ENCODE measurements around the gene RSU1. TPM values are rescaled to one million over a fixed set of nuclear protein-coding genes. Genes with fewer than 3 reads are reported as not detected.

RSU1 gene
- total and polyA plus RNA-seq, 2 of the 13 experiments (the other 11 are each of a cell fraction or from before 2014, with no cell fraction given), result 32.3 to 35.1 TPM

DNA sequence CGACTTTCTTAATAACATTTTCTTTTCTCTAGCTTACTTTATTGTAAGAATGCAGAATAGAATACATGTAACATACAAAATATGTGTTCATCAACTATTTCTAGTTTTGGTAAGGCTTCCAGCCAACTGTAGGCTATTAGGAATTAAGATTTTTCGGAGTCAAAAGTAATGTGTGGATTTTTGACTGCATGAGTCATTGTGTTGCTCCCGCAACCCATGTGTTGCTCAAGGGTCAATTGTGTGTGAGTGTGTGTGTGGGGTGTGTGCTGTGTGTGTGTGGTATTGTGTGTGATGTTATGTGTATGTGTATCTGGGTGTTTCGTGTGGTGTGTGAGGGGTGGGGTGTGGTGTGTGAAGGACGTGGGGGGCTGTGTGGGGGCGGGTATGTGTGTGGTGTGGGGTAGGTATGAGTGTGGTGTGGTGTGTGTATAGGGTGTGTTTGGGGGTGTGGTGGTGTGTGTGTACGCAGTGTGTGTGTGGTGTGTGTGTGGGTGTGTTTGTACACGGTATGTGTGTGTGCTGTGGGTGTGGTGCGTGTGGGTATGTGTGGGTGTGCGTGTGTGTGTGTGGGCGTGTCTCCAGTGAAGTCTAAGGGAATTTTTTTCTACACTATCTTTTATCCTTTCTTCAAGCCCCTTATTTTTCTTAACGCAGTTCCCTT lies 60.5 kb downstream of the RSU1 start (continued):
- TF ChIP-seq, protein P1, sequence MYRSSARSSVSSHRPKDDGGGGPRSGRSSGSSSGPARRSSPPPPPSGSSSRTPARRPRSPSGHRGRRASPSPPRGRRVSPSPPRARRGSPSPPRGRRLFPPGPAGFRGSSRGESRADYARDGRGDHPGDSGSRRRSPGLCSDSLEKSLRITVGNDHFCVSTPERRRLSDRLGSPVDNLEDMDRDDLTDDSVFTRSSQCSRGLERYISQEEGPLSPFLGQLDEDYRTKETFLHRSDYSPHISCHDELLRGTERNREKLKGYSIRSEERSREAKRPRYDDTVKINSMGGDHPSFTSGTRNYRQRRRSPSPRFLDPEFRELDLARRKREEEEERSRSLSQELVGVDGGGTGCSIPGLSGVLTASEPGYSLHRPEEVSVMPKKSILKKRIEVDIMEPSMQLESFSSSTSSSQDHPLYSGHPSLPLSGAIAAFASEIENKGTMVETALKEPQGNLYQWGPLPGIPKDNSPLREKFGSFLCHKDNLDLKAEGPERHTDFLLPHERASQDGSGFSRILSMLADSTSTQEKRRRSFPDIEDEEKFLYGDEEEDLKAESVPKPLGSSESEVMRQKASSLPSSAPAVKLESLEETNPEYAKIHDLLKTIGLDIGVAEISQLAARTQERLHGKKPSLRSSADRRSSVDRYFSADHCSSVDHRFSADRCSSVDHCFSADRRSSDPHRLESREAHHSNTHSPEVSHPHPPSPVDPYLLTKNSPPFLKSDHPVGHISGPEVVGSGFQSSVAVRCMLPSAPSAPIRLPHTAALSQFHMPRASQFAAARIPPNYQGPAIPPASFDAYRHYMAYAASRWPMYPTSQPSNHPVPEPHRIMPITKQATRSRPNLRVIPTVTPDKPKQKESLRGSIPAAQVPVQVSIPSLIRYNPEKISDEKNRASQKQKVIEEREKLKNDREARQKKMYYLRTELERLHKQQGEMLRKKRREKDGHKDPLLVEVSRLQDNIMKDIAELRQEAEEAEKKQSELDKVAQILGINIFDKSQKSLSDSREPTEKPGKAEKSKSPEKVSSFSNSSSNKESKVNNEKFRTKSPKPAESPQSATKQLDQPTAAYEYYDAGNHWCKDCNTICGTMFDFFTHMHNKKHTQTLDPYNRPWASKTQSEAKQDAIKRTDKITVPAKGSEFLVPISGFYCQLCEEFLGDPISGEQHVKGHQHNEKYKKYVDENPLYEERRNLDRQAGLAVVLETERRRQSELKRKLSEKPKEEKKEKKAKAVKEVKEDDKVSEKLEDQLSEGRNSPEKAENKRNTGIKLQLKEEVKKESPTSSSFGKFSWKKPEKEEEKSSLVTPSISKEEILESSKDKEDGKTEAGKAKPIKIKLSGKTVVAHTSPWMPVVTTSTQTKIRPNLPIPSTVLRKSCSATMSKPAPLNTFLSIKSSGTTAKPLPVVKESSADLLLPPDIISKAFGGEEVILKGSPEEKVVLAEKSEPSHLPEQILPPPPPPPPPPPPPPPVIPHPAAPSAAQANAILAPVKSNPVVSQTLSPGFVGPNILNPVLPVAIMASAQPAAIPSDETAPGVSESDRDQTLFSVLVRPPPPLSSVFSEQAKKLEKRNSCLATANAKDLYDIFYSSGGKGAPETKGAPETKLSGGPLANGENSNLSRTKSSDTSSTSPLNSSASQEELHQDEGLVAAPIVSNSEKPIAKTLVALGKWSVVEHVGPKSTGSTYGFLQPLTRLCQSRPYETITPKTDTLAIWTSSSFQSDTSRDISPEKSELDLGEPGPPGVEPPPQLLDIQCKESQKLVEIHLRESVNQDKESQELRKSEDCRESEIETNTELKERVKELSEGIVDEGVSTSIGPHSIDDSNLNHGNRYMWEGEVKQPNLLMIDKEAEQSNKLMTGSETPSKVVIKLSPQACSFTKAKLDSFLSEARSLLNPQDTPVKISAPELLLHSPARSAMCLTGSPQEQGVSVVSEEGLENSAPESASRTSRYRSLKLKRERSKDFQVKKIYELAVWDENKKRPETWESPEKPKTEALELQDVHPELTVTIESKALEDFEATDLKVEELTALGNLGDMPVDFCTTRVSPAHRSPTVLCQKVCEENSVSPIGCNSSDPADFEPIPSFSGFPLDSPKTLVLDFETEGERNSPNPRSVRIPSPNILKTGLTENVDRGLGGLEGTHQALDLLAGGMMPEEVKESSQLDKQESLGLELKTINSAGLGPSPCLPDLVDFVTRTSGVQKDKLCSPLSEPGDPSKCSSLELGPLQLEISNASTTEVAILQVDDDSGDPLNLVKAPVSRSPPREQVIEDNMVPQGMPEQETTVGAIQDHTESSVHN (CRISPR knock-in tag; IDR thresholded peaks at IDR 0.05), result no peak
- no peak for TF ChIP-seq LCORL (IDR thresholded peaks at IDR 0.05)
- TF ChIP-seq LCORL (CRISPR knock-in tag; IDR thresholded peaks at IDR 0.05), result no peak
- TF ChIP-seq ZNF24 (IDR thresholded peaks at IDR 0.05), result no peak
- TF ChIP-seq, protein P2, sequence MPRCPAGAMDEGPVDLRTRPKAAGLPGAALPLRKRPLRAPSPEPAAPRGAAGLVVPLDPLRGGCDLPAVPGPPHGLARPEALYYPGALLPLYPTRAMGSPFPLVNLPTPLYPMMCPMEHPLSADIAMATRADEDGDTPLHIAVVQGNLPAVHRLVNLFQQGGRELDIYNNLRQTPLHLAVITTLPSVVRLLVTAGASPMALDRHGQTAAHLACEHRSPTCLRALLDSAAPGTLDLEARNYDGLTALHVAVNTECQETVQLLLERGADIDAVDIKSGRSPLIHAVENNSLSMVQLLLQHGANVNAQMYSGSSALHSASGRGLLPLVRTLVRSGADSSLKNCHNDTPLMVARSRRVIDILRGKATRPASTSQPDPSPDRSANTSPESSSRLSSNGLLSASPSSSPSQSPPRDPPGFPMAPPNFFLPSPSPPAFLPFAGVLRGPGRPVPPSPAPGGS (CRISPR knock-in tag; IDR thresholded peaks at IDR 0.05), result no peak
- no peak for TF ChIP-seq ZNF12 (CRISPR knock-in tag; IDR thresholded peaks at IDR 0.05)
- no peak for TF ChIP-seq TOE1 (CRISPR knock-in tag; IDR thresholded peaks at IDR 0.05)
- TF ChIP-seq NR3C1 (CRISPR knock-in tag; IDR thresholded peaks at IDR 0.05), result no peak
- TF ChIP-seq SMAD1 (CRISPR knock-in tag; IDR thresholded peaks at IDR 0.05; ENCODE audit: borderline replicate concordance, low read depth), result no peak

Measured in HepG2 (cell line).